GM19324 (cell line): Measurements from ENCODE around the gene BCKDHA.
"Not testable (repeated sequence)": the region's sequence is repeated elsewhere in the genome, so short reads cannot be mapped to it uniquely, and the experiment has no call there.

Source experiments
- ATAC-seq: cut with Tn5 transposase; IDR thresholded peaks from one replicate; pipeline ENCODE4 v1.9.1; 2021; ENCODE audit warnings: mild to moderate bottlenecking, moderate library complexity; ENCODE audit not compliant: unreplicated experiment, low FRiP score

BCKDHA gene

DNA sequence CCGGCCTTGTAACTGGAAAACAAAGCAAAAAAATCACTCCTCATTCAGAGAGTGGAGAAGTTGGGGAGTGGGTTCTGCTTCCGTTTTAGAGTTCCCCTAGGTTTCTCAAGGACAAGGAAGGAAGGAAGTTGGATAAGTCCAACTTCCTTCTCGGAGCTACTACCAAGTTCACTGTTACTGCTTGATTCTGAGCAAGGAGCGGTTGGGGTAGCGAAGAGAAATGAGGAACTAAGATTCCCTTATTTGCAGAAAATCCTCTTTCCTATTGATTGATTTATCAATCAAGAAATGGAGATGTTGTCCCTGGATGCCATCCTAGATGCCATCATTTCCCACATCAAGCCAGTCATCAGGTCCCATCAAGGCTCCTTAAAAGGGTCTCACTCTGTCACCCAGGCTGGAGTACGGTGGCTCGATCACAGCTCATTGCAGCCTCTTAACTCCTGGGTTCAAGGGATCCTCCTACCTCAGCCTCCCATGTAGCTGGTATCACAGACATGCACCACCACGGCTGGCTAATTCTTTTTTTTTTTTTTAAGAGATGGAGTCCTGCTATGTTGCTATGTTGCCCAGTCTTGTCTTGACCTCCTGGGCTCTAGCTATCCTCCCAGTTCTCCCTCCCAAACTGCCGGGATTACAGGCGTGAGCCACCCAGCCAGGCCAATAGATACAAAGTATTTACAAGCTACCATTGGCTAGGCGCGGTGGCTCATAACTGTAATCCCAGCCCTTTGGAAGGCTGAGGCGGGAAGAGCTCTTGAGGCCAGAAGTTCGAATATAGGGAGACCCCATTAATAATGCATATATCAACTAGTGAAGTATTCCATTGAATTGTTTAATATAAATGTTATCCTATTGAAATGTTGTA lies 32.9 kb upstream of the BCKDHA start:
- no peak for ATAC-seq

DNA sequence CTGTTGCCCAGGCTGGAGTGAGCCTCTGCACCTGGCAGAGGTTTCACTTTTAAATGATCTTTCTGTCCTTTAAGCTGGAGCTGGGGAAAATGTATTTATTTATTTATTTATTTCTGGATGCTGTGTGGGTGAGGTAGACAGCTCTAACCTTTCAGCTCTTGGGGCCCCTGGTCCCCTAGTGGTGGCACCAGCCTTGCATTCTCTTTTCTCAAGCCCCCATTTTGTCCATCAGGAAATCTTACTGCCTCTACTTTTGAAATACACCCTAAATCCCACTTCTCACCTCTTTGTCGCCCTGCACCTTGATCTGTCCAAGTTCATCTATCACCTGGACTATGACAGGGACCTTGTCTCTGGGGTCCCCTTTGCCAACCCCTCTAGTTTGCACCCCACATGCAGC lies 31.5 kb upstream of the BCKDHA start:
- no peak for ATAC-seq

DNA sequence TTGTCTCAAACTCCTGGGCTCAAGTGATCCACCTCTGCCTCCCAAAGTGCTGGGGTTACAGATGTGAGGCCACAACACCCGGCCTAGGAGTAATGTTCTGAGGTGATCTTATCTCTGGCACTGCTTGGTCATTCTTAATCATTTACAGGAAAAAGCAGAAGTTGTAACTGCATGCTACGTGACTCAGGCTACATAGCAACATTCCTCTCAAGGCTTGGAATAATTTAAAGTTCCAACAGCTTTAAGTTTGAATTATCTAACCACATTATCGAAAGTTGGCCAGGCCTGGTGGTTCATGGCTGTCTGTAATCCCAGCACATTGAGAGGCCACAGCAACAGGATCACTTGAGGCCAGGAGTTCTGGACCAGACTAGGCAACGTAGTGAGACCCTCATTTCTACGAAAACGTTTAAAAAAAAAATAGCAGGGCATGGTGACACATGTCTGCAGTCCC lies 29.7 kb upstream of the BCKDHA start:
- no peak for ATAC-seq

DNA sequence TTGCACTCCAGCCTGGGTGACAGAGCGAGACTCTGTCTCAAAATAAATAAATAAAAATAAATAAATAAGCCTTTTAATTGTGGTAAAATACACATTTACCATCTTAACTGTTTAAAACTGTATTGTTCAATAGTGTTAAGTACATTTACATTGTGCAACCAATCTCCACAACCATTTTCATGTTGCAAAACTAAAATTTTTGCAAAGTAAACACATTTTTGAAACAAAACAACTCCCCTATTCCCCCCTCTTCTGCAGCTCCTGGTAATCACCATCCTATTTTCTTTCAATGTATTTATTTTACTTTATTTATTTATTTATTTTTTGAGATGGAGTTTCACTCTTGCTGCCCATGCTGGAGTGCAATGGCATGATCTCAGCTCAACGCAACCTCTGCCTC lies 27.8 kb upstream of the BCKDHA start:
- no peak for ATAC-seq

DNA sequence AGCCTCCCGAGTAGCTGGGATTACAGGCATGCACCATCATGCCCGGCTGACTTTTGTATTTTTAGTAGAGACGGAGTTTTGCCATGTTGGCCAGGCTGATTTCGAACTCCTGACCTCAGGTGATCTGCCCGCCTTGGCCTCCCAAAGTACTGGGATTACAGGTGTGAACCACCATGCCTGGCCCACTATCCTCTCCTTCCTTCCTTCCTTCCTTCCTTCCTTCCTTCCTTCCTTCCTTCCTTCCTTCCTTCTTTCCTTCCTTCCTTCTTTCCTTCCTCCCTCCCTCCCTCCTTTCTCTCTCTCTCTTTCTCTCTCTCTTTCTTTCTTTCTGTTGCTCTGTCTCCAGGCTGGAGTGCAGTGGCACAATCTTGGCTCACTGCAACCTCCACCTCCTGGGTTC lies 26.5 kb upstream of the BCKDHA start:
- ATAC-seq: not testable (repeated sequence)

DNA sequence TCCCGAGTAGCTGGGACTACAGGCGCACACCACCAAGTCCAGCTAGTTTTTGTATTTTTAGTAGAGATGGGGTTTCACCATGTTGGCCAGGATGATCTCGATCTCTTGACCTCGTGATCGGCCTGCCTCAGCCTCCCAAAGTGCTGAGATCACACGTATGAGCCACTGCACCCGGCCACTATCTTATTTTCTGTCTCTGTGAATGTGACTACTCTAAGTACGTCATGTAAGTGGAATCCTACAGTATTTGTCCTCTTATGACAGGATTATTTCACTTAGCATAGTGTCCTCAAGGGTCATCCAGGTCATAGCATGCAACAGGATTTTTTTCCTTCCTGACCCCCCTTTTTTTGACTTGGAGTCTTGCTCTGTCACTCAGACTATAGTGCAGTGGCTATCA lies 26.1 kb upstream of the BCKDHA start:
- no peak for ATAC-seq

DNA sequence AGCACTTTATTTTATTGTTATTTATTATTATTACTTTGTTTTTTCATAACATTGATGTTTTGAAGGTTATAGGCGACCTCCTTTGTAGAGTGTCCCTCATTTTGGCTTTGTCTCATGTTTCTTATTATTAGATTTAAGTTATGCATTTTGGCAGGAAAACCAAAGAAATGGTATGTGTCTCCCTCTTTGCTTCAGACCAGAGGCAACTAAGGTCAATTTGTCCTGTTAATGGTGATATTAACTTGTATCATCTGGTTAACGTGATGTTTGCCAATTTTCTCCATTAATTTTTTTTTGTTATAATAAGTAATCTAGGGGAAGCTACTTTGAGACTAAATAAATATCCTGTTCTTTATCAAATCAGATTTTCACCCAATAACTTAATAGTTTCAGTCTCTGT lies 25.1 kb upstream of the BCKDHA start:
- ATAC-seq: no peak

DNA sequence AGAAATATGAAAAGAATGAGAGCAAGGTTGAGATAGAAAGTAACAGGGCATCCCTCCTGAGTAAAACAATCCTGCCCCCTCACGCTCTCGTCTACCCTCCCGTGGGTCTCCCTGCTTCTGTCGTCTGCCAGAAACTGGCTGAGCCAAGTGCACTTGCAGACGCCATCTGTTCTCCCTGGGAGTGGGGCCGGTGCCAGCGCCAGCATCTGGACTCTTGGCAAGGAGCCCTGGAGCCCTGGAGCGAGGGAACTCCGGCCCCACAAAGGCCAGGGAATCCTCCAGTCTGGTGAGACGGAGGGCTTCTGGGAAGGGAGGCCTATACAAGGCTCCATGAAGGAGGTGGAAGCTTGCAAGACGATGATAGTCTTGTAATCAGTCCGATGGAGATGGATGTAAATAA lies 23.6 kb upstream of the BCKDHA start:
- no peak for ATAC-seq

DNA sequence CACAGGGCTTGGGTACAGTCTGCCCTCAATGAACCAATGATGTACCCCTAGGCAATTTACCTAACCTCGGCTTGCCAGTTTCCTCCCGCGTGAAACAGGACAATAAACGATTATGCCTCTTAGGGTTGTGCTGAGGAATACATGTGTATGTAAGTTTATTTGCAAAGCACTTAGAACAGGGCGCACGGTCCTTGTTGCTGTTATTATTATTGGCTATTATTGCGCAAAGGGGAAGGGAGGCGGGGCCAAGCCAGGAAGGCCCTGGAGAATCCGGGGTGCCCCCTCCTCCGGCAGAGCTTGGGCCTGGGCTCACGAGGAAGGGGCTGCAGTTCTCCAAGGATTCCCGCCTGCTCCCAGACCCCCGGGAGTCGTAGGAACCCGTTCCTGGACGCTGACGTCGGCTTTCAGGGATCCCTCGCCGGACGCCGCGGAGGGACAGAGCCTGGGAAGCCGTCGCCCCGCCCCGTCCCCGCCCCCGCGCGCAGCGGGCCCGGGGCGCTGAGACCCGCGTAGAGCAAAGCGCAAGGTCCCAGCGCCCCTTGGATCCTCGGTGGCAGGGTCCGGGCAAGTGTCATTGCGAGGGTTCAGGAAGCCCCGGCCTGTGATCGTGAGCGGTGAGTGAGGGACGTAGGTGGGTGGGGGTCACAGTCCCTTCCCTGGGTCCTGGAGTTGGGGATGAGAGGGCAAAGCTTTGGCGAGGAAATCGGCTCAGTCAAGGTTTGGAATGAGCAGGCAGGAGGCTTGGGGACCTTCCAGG lies 21.2 kb upstream of the BCKDHA start, which contains the start of gene TMEM91:
TMEM91 (plus strand) TSS at position 293 of the 757 bp plus-strand sequence. CDS start 1,777 bp downstream, outside the sequence.
- ATAC-seq: no peak

DNA sequence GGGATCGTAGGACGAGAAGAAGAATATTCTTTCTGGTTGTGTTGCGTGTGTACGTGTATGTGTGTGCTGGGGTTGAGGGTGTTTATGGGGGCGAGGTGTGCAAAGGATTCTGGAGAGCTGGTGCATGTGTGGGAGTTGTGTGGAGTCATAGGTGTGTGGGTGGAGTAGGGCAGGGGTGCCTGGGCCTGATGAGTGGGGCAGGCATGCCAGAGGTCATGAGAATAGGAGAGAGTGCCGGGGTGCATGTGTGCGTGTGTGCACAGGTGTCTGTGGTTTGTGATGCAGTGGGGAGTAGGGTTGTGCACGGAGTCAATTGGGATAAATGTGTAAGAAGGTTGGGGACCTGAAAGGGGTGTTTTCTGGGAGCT lies 20.6 kb upstream of the BCKDHA start:
- no peak for ATAC-seq

DNA sequence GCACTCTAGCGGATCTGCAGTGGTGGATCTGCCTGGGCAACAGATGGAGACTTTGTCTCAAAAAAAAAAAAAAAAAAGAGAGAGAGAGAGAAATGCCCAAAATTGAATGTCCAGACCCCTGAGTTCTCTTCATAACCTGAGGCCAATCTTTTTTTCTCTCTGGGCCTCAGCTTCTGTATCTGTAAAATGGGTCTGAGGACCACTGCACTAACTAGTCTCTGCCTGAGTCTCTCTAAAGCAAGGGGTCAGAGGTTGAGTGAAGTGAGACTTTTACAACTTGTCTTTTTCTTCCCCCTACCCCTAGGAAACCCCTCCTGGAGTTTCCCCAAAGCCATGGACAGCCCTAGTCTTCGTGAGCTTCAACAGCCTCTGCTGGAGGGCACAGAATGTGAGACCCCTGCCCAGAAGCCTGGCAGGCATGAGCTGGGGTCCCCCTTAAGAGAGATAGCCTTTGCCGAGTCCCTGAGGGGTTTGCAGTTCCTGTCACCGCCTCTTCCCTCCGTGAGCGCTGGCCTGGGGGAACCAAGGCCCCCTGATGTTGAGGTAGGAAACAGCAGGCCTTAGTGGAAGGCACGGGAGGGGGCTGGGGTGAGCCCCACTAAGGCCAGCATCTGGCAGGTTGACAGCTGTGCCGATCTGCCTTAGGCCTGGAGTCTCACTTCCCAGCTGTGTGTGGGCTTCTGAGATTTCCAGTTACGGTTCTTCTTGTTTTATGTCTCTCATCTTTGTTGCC lies 19.5 kb upstream of the BCKDHA start:
- ATAC-seq: no peak

DNA sequence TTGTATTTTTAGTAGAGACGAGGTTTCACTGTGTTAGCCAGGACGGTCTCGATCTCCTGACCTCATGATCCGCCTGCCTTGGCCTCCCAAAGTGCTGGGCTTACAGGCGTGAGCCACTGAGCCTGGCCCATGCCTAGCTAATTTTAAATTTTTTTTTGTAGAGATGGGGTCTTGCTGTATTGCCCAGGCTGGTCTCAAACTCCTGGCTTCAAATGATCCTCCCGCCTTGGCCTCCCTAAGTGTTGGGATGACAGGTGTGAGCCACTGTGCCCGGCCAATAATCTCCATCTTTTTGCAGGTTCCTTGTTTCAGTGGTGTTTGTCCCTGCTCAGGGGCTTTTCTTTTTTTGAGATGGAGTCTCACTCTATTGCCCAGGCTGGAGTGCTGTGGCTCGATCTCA lies 16.1 kb upstream of the BCKDHA start:
- ATAC-seq: not testable (repeated sequence)

DNA sequence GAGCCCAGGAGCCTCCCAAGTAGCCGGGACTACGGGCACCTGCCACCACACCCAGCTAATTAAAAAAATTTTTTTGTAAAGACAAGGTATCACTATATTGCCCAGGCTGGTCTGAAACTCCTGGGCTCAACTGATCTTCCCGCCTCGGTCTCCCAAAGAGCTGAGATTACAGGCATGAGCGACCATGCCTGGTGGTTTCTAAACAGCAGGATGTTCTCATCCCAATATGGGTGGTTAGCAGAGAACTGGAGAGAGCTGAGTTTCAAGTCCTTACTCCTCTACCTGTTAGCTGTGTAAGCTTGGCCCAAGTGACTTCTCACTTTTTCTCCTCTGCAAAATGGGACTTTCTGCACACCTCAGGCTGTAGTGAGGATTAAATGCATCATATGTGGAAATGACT lies 13.3 kb upstream of the BCKDHA start:
- ATAC-seq: no peak

DNA sequence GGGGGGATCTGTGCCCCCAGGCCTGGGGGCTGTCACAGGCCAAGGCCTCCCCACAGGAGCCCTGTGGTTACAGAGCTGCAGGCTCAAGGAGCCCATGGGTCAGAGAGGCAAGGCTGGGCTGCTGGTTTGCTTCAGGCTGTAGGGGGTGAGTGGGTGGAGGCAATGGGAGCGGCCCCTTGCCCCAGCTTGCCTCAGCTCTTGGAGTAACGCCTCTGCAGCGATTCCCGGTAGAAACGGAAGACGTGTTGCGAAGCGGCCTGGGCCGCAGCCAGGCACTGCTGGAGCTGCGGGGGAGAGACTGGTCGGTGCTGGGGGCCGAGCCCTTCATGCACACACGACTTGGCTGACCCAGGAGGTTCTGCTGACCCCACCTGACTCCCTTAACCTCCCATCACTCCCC lies 11.2 kb upstream of the BCKDHA start:
- no peak for ATAC-seq

DNA sequence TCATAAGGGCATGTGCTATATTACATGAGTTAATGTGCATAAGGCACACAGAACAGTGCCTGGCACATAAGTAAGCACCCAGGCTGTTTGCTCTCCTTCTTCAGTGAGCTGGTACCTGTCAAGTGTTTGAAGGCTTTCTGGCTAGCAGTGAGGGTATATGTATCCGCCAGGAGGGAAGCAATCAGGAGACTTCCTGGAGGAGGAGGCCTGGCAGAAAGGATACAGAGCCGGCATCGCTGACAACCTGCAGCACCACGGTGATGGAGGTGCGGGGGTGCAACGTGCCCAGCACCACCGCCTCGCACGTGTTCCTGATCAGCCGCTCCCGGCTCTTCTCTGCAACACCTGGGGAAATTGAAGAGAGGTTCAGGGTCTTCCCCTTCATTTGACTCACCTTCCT lies 6.0 kb upstream of the BCKDHA start:
- no peak for ATAC-seq

DNA sequence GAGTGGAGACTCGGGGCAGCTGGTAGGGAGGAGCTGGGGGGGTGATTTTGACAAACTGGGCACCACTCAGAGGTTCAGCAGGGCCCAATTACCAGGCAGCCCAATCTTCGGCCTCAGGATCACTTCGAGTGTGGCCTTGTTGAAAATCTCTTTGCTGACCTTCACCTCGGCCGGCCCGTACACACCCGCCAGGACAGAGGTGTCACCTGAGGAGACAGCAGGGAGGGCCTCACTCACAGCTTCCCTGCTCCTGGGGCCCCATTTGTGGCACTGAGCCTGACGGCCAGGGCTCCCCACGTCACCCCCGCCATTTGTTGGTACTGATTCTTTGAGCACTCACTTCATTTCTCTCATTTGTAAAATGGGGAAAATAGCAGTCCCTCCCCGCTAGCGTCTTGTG lies 4.8 kb upstream of the BCKDHA start:
- ATAC-seq: no peak

DNA sequence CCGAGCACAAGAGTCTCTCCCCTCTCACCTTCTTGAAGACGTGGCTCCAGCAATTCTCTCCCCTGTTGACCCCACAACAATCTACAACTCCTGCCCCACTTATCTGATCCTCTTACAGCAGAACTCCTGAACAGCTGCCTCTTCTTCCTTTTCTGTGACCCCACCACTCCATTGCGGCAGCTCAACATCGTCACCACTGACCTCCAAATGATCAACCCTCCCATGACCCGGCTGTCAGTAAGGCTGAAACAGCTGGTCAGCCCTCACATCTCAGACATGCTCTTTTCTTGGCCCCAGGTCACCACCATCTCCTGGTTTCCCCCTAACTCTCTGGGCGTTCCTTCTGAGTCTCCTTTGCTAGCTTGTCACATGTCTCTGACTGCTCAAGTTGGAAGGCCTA lies 2.3 kb upstream of the BCKDHA start:
- no peak for ATAC-seq

DNA sequence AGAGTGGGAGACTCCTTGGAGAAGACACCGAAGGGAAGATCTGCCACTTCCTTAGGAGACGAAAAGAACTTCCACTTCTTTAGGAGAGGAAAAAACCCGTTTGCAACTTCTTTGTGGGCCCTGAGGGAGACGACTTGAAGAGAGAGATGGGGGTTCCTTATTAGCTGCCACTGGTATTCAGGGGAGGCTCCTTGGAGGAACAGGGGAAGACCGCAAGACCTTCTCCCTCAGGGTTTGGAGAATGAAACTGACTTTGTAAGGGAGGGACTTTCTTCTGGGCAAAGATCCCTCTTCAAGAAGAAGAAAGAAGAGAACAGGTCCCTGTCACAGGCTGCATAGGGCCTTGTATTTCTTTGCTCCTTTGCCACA lies 416 bp downstream of the BCKDHA start:
- ATAC-seq: no peak

DNA sequence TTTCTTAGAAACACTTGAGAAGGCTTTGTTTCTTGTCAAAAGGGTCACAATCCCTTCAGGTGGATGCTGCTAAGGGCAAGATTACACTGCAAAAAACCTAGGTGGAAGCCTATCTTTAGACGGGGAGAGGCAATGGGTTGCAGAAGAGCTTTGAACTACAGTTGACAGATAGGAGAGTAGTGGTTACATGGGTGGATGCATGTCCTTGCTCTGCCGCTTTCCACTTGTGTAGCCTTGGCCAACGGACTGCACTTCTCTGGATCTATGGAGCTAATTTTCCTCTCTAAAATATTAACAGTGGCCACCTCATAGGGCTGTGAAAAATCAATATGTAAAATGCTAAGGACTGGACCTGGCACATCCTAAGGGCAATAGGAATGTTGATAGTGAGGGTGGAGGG lies 980 bp downstream of the BCKDHA start:
- no peak for ATAC-seq

DNA sequence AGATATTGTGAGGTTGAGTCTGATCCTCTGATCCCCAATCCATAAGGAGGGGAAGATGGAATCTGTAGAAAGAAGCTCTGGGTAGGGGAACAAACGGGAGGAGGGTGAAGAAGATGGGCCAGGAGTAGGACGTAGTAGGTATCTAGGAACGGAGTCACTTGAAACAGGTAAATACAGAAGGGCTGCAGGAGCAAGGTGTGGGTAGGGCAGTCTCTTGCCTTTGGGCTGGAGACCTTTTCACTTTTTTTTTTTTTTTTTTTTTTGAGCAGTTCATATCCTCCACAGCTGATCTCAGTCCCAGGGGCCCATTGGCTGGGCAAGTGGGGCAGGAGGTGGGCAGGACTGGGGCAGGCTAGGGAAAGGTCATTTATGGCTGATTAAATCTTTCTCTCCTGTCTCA lies 1.5 kb downstream of the BCKDHA start:
- ATAC-seq: no peak

DNA sequence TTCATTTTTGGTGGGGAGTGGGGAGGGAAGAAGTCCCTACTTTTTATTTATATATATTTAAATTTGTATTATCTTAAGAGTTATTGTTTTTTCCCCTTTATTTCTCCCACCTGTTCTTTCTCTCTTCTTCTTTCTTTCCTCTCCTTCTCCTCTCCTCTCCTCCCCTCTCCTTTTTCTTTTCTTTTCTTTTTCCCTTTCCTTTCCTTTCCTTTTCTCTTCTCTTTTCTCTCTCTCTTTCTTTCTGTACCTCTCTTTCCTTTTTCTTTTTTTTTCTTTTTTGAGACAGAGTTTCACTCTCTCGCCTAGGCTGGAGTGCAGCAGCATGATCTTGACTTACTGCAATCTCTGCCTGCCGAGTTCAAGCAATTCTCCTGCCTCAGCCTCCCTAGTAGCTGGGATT lies 1.9 kb downstream of the BCKDHA start:
- ATAC-seq: no peak
